ENCODE measurements around the gene SMYD2. TPM values are rescaled to one million over a fixed set of nuclear protein-coding genes. Genes with fewer than 3 reads are reported as not detected.

The SMYD2 gene
- total RNA-seq, 1 donor from 2014 or later = 64.8 TPM

- DNase-seq (ENCODE audit: low read depth) = no peak
These were observed 48.7 kb downstream of the SMYD2 start for GRCh38 chr1:214329470-214330220.

GRCh38 chr1:214330222-214330621 lies 49.3 kb downstream of the SMYD2 start:
- no peak for DNase-seq (ENCODE audit: low read depth)

GRCh38 chr1:214330715-214331114 lies 49.8 kb downstream of the SMYD2 start:
- DNase-seq (ENCODE audit: low read depth) = no peak

GRCh38 chr1:214331180-214331579 lies 50.2 kb downstream of the SMYD2 start:
- DNase-seq (ENCODE audit: low read depth) = no peak

- DNase-seq (ENCODE audit: low read depth) = peak; percentile 30
These were observed 51.0 kb downstream of the SMYD2 start for GRCh38 chr1:214331827-214332423.

GRCh38 chr1:214332946-214333798 lies 52.2 kb downstream of the SMYD2 start:
- DNase-seq (ENCODE audit: low read depth) = peak; percentile 48

GRCh38 chr1:214335567-214335966 lies 54.6 kb downstream of the SMYD2 start:
- DNase-seq (ENCODE audit: low read depth) = no peak

GRCh38 chr1:214337015-214337414 lies 56.1 kb downstream of the SMYD2 start:
- DNase-seq (ENCODE audit: low read depth) = no peak

- DNase-seq (ENCODE audit: low read depth) = peak; percentile 94
These were observed 56.6 kb downstream of the SMYD2 start for GRCh38 chr1:214337511-214337910.

- no peak for DNase-seq (ENCODE audit: low read depth)
These were observed 57.3 kb downstream of the SMYD2 start for GRCh38 chr1:214338212-214338611.

GRCh38 chr1:214341459-214341858 lies 60.5 kb downstream of the SMYD2 start:
- DNase-seq (ENCODE audit: low read depth) = no peak

- DNase-seq (ENCODE audit: low read depth) = no peak
These were observed 61.0 kb downstream of the SMYD2 start for GRCh38 chr1:214341932-214342331.

- no peak for DNase-seq (ENCODE audit: low read depth)
These were observed 61.6 kb downstream of the SMYD2 start for GRCh38 chr1:214342525-214342924.

GRCh38 chr1:214344897-214345296 lies 63.9 kb downstream of the SMYD2 start:
- DNase-seq (ENCODE audit: low read depth) = no peak

GRCh38 chr1:214349008-214349407 lies 68.0 kb downstream of the SMYD2 start:
- DNase-seq (ENCODE audit: low read depth) = no peak

- DNase-seq (ENCODE audit: low read depth) = no peak
These were observed 68.8 kb downstream of the SMYD2 start for GRCh38 chr1:214349781-214350180.

GRCh38 chr1:214351551-214352277 lies 70.8 kb downstream of the SMYD2 start:
- no peak for DNase-seq (ENCODE audit: low read depth)

GRCh38 chr1:214352838-214353237 lies 71.9 kb downstream of the SMYD2 start:
- DNase-seq (ENCODE audit: low read depth) = no peak

GRCh38 chr1:214354440-214355148 lies 73.6 kb downstream of the SMYD2 start:
- DNase-seq (ENCODE audit: low read depth) = peak; percentile 78

GRCh38 chr1:214360116-214360515 lies 79.2 kb downstream of the SMYD2 start:
- no peak for DNase-seq (ENCODE audit: low read depth)

- no peak for DNase-seq (ENCODE audit: low read depth)
These were observed 79.7 kb downstream of the SMYD2 start for GRCh38 chr1:214360525-214361164.
